NCI-H2107 treated with DMSO at 0.1 percent for 48 hours (cell line): ENCODE results near the gene KCNA5.
A peak's percentile ranks its signal among the peaks of the same experiment; 100 is the strongest.

Source experiments
- DNase-seq: peaks from one replicate; lab custom pipeline; 2025; ENCODE audit not compliant: unreplicated experiment; lab: John Stamatoyannopoulos, UW

The KCNA5 gene

GRCh38 chr12:5043589-5044419 lies at the start of gene KCNA5:
TSS of gene KCNA5 (plus strand) at chr12:5043879. CDS start at chr12:5044148, 269 bp downstream.
- peak; percentile 27 for DNase-seq

GRCh38 chr12:4994622-4995021 lies 49.1 kb upstream of the KCNA5 start:
- DNase-seq = no peak

GRCh38 chr12:4996714-4997113 lies 47.0 kb upstream of the KCNA5 start:
- no peak for DNase-seq

GRCh38 chr12:4997939-4998338 lies 45.7 kb upstream of the KCNA5 start:
- DNase-seq = peak; percentile 39

DNA sequence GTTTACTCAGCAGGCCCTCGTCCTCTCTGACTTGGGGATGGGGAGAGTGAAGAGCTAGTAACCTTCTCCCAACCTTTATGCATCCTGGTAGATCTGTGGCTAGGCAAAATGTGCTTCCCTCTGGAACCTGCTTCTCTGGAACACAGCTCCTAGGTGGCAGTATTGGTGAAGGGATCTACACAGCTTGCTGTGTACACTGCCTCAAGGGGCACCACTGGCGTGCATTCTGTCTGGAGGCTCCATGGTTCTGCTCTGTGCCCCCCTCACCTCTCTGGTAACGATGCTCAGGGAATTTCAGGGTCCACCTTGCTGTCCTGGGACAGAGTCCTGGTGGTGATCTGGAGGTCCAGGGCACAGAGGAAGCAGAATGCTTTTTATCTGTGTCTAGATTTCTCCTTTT lies 43.5 kb upstream of the KCNA5 start:
- peak; percentile 50 for DNase-seq

DNA sequence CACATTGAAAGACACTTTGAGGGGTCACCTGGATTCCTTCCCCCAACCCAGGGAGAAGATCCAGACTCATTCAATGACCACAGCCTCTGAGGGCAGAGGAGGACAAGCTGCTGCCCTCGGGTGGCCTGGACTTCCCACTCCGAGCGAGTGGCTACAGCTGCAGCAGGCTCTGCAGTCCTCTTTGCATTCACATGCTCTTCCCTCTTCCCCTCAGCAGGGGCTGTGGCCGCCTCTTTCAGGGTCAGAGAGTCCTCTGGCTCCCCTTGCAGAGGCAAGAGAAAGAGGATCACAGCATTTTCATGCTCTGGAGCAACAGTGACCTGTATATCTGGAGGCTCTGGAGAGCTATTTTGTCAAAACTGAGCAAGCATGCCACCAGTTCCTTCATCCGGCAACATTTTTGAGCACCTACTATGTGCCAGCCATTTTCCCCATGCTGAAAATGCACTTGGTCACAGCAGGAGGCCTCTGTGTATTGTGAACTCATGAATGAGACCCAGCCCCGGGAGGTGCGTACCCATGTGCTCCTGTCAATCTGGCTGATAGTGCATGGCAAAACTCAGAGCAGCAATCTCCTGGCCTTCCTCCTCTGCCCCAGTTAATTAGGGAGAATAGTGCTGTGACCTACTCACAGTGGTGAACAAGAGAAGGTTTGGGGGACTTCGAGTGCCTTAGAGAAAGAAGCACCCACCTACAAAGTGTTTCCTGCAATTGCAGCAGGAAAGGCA lies 42.9 kb upstream of the KCNA5 start:
- no peak for DNase-seq

DNA sequence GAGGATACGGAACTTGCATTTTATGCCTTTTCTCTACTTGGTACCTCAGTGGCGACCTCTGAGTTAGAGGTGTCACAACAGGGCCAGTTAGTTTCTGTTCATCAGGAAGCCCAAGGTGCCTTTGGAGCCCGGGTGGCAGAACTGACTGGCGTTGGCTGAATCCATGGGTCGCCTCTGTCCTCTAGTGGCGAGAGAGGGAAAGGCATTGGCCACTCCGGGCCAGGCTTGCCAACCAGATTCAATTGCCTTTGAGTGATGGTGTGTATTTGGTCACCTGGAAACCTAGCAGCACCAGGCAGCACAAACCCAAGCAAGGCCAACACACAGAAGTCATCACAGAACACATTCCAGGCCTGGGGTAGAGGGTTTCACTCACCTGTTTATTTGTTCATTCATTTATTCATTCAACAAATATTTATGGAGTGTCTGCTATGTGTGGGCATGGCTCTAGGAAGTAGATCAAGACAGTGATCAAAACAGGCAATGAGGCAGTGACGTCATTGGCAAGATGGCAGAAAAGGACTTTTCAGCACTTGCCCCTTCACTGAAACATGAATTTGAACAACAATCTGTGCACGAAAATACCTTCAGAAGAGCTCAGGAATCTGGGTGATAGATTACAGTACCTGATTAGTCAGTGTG lies 40.5 kb upstream of the KCNA5 start:
- DNase-seq = peak; percentile 92

DNA sequence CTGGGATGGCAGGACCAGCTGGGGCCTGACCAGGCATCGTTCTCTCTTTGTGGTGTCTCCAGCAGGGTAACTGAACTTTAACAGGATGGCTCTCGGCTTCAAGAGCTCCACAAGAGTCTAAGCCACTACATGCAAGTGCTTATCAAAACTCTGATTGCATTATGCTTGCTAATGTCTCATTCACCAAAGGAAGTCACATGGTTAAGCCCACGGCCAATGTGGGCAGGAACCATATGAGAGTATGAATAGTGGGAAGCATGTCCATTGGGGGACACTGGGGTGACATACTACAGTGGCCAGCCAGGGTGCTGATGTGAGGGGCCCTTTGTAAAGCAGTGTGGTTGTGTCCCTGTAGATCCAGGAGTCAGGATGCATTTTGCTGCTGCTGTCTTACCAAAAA lies 35.0 kb upstream of the KCNA5 start:
- no peak for DNase-seq

DNA sequence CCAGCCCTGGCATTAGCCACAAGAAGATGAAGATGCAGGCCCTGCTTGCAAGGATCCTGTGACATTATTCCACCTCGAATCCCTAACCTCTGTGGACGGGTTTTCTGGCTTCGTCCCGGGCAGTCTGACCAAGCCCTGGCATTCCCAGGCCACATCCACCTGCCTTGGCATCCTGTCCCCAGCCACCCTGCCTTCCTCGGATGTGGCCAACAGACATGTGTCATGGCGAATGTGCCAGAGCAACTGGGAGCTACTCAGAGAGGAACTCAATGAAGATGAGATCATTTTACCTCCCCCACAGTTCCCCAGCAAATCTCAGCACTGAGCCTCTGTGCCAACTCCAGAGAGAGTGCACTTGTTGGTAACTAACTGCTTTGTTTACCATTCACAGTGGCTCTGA lies 33.5 kb upstream of the KCNA5 start:
- DNase-seq = no peak

DNA sequence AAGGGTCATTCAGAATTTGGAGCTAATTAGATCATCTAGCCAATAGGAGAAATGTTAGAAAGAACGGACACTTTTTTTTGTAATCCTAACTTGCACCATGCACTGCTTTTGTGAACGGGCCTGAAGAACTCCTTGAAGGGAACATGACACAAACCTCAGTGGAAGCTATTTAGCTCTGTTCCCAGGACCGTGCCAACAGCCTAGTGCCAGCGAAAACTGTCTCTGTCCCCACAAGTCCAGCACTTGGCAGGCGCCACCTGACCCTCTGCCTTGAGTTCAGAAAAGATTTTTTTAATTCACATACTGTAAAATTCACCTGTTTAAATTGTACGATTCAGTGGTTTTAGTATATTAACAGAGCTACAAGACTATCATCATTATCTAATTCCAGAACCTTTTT lies 31.3 kb upstream of the KCNA5 start:
- no peak for DNase-seq

- DNase-seq = peak; percentile 80
Measured at GRCh38 chr12:5013266-5013730, 30.4 kb upstream of the KCNA5 start.

- DNase-seq = no peak
Measured at GRCh38 chr12:5014269-5014668, 29.4 kb upstream of the KCNA5 start.

GRCh38 chr12:5015711-5016492 lies 27.8 kb upstream of the KCNA5 start:
- no peak for DNase-seq

DNA sequence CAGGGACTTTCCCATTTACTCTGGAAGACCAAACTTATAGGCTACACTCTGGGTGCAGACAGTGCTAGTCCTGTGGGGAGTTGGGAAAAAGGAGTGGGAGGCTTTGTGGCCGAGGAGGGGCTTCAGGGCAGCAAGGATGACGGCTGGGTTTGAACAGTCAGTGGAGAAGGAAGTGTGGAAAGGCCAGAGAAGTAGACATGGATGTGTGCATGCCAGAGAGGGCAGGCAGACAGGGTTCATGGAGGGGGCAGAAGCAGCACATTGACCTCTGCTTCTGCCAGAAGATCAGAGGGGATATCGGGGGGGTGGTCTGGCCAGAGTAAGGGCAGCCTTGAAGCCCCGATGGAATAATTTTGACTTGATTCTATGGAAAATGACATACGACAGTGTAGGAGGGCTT lies 27.2 kb upstream of the KCNA5 start:
- DNase-seq = no peak

DNA sequence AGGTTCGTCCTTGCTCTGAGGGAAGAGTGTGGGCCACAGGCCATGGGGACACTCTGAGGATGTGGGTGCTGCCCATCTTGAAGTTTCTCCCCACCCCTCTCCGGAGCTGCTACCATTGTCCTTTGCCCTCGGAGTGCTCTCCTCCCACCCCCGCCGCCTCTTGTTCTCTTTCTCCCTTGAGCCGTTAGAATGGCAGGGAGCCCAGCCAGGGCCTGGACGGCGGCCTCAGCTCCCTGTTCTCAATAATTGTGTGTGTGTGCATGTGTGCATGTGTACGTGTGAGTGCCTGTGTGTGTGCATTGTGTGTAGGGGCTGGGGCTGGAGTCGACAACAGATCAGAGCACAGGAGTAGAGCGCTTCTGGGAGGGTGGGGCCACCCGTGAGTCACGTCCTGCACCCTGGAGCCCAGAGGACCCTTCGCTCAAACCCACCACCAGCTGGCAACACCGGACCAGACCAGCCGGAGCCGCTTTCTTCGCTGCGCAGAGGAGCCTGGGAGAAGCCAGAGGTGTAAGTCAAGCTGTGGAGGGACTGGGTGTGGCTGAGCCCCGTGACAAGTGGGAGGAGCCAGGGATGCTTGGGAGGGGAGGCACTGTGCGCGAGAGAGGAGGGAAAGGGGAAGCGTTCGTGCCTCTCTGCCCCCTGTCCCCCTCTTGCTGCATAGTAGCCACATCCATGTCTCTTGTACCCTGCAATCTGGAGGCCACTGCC lies 25.9 kb upstream of the KCNA5 start:
- no peak for DNase-seq

DNA sequence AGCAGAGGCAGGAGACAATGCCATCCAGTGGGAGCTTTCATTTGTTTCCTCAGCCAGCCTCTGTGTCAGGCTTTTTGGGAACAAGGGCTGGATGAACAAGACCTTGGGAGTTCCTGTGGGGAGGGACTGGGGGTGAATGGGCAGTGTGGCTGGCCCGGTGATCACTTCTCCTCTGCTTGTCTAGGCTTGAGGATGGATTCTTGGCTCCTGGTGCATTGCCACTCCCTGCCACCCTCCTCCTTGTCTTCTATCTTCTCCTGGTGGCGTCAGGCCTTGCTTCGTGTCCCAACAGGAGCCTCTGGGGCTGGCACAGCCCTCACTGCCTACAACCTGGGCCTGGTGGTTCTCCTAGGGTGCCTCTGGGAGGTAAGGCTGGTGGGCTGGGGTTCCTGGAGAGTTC lies 25.0 kb upstream of the KCNA5 start:
- no peak for DNase-seq

DNA sequence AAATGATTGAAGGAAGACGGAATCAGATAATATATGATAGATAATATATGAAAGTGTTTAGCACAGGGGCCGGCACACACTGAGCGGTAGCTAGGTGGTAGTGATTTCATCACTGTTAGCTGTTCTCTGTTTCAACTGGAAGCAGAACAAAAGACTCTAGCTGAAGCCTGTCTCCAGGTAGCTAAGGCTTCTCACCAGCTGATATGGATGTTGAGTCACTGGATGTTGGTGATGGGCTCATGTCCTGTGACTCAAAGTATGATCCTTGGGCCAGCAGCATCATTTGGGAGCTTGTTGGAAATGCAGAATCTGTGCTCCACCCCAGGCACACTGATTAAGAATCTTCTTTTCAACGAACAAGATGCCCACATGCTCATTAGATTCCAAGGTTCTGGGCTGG lies 21.7 kb upstream of the KCNA5 start:
- no peak for DNase-seq

GRCh38 chr12:5022465-5023061 lies 21.1 kb upstream of the KCNA5 start:
- DNase-seq = peak; percentile 45

DNA sequence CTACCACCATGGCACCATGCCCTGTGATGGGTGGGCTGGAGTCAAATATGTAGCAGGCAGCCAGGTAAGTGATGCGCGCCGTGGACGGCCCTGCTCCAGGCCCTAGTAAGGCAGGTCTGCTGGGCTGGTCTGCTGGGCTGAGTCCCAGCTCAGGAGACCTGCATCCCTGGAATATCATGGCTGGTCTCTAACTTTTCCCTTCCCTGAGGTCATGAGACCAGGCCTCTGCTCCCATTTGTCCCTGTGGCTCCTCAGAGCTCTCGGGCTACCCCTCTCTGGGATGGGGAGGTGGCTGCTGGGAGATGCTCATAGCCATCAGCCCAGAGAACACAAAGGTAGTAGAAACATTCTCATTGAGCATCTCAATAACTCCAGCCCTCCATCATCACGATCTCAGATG lies 19.8 kb upstream of the KCNA5 start:
- no peak for DNase-seq

- no peak for DNase-seq
Measured at GRCh38 chr12:5026342-5026938, 17.2 kb upstream of the KCNA5 start.
